Fibroblast of lung (primary cell): ENCODE results near the gene NEDD4. TPM values are rescaled to one million over a fixed set of nuclear protein-coding genes. Genes with fewer than 3 reads are reported as not detected.

Experiments
- DNase-seq, 2 donors: peaks; one replicate each; pipeline versions ENCODE4 v3.0.0 to v3.0.0-alpha.2; 2010; ENCODE audit warnings: low read depth in 2 of 2
- H2AFZ ChIP-seq: 2 replicates; pipeline ENCODE4 v1.5.1; 2012; ENCODE audit warnings: low read length, control low read depth, inconsistent platforms
- H3K27ac ChIP-seq: 2 replicates; pipeline ENCODE4 v1.5.1; 2011; ENCODE audit warnings: low read length, control low read depth; ENCODE audit not compliant: insufficient read depth
- H3K27me3 ChIP-seq: 2 replicates; pipeline ENCODE4 v1.5.1; 2011; ENCODE audit warnings: mild to moderate bottlenecking, low read length; ENCODE audit not compliant: control insufficient read depth, insufficient read depth
- H3K36me3 ChIP-seq: 2 replicates; pipeline ENCODE4 v1.5.1; 2011; ENCODE audit warnings: low read length; ENCODE audit not compliant: control insufficient read depth, insufficient read depth
- H3K4me1 ChIP-seq: 2 replicates; pipeline ENCODE4 v1.5.1; 2011; ENCODE audit warnings: low read length; ENCODE audit not compliant: control insufficient read depth, insufficient read depth; ENCODE audit errors: extremely low read depth
- H3K4me2 ChIP-seq: 2 replicates; pipeline ENCODE4 v1.5.1; 2011; ENCODE audit warnings: low read length, control low read depth; ENCODE audit not compliant: insufficient read depth; ENCODE audit errors: extremely low read depth
- H3K4me3 ChIP-seq, 4 experiments: fragments of 200-600 bp in 1 of 4; sonication (generic) in 1 of 4; replicated peaks in 1 of 4; 2 replicates each; pipeline ENCODE4 v1.5.1; 2011 to 2016; ENCODE audit warnings: low read length in 4 of 4, low read depth in 3 of 4, mild to moderate bottlenecking in 3 of 4, control low read depth in 2 of 4, inconsistent platforms in 1 of 4, mixed read lengths in 1 of 4; ENCODE audit not compliant: insufficient read depth in 1 of 4; ENCODE audit errors: control extremely low read depth in 1 of 4
- H3K79me2 ChIP-seq: 2 replicates; pipeline ENCODE4 v1.5.1; 2012; ENCODE audit warnings: mild to moderate bottlenecking, low read length, inconsistent platforms; ENCODE audit not compliant: control insufficient read depth, insufficient read depth
- H3K9ac ChIP-seq: 2 replicates; pipeline ENCODE4 v1.5.1; 2011; ENCODE audit warnings: mild to moderate bottlenecking, low read length, control low read depth; ENCODE audit not compliant: insufficient read depth
- H3K9me3 ChIP-seq: 2 replicates; pipeline ENCODE4 v1.5.1; 2012; ENCODE audit warnings: low read depth, low read length; ENCODE audit not compliant: control insufficient read depth, insufficient read depth
- H4K20me1 ChIP-seq: 2 replicates; pipeline ENCODE4 v1.5.1; 2011; ENCODE audit warnings: low read length; ENCODE audit not compliant: control insufficient read depth, insufficient read depth; ENCODE audit errors: extremely low read depth
- EZH2 ChIP-seq: IDR thresholded peaks from 2 replicates; pipeline ENCODE4 v1.5.1; 2012; ENCODE audit warnings: low read length, control low read depth, mild to moderate bottlenecking; ENCODE audit errors: missing control alignments
- polyA plus RNA-seq, 2 donors: library from polyadenylated mRNA; depleted of rRNA in 1 of 2; stranded (reverse) in 1 of 2; unstranded in 1 of 2; fragments of >200 nt; gene quantifications; 2 replicates each; pipeline ENCODE4 v1.2.1, GENCODE V29; 2011 to 2012; ENCODE audit warnings: missing spikeins in 1 of 2
- total RNA-seq: library from RNA; depleted of rRNA; stranded (reverse); fragments of >200 nt; gene quantifications from 2 replicates; pipeline ENCODE4 v1.2.1, GENCODE V29; 2014
- TF ChIP-seq, protein P1 (sequence below), 2 donors: IDR thresholded peaks in 1 of 2; conservative IDR thresholded peaks in 1 of 2; 1 replicate in 1 of 2; 2 replicates in 1 of 2; pipeline ENCODE4 v1.5.1; 2011 to 2012; ENCODE audit warnings: low read length in 2 of 2, control low read depth in 1 of 2, inconsistent platforms in 1 of 2, low read depth in 1 of 2, mild to moderate bottlenecking in 1 of 2

Gene NEDD4
- total and polyA plus RNA-seq, 2 donors (not counting 1 experiment from before 2014, with no cell fraction given) = 21.6 to 30.9 TPM

DNA sequence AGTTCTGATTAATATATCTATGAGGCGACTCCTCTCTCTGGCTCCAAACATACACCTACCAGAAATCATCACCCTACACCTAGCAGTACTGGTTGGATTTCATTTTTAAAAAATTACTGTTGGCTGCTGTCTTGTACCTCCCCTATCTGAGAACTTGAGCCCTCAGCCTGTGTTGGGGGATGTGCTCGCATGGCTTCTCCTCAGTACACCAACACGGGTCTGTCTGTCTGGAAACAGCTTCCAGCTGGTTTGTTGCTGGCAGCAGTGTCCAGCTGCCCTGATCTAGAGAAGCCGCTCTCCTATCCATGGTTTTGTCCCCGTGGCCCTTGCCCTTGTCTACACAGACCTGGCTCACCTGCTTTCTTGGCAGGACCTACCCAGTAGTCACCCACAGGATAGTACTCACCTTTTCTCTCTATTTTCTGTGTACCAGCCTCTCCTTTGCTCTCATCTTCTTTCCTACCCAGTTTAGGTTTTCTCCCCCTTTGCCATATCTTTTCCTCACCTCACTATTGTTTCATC, 43.2 kb upstream of the NEDD4 start:
- Histone ChIP-seq H3K4me3 (no peak overlapping the region), H3K4me1 (peaks cover 10% of the 10 kb centered on the region), H3K4me2 (no peak overlapping the region), H2AFZ (no peak overlapping the region), H3K27me3 (no peaks in the 10 kb centered on the region), H3K9ac (no peak overlapping the region), H3K36me3 (no peaks in the 10 kb centered on the region), H3K9me3 (no peaks in the 10 kb centered on the region), H3K27ac (no peak overlapping the region), H4K20me1 (no peaks in the 10 kb centered on the region), H3K79me2 (no peaks in the 10 kb centered on the region)
- no peak for DNase-seq
- TF ChIP-seq, protein P1, sequence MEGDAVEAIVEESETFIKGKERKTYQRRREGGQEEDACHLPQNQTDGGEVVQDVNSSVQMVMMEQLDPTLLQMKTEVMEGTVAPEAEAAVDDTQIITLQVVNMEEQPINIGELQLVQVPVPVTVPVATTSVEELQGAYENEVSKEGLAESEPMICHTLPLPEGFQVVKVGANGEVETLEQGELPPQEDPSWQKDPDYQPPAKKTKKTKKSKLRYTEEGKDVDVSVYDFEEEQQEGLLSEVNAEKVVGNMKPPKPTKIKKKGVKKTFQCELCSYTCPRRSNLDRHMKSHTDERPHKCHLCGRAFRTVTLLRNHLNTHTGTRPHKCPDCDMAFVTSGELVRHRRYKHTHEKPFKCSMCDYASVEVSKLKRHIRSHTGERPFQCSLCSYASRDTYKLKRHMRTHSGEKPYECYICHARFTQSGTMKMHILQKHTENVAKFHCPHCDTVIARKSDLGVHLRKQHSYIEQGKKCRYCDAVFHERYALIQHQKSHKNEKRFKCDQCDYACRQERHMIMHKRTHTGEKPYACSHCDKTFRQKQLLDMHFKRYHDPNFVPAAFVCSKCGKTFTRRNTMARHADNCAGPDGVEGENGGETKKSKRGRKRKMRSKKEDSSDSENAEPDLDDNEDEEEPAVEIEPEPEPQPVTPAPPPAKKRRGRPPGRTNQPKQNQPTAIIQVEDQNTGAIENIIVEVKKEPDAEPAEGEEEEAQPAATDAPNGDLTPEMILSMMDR (conservative IDR thresholded peaks at IDR 0.05 in 1 of 2, IDR thresholded peaks at IDR 0.05 in 1 of 2; ENCODE audit: low read depth in 1 of 2, low read length in 2 of 2) = no peak
- no peak for TF ChIP-seq EZH2

DNA sequence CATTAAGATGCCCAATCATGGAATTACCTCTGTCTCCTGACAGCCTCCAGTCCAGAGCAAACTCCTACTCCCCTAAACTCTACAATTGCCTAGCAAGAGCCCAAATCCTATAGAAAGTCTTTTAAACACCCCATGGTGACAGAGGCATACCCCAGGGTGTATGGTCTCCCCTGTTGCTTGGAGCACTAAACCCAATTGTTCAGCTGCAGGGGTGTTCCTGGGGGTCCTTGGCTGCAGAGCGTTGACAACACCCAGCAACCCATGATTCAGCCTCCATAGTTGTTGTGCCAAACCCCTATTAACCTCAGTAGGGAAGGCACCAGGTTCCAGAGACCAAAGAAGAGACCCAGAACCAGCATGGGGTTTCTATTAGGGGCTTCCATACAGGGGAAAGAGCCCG, 41.8 kb upstream of the NEDD4 start:
- H3K36me3 ChIP-seq = no peaks in the 10 kb centered on the region
- no peak overlapping the region for H3K4me2 ChIP-seq
- H3K79me2 ChIP-seq = no peaks in the 10 kb centered on the region
- H3K9me3 ChIP-seq = no peaks in the 10 kb centered on the region
- H3K27me3 ChIP-seq = no peaks in the 10 kb centered on the region
- no peak overlapping the region for H2AFZ ChIP-seq
- H3K27ac ChIP-seq = no peak overlapping the region
- no peak overlapping the region for H3K4me3 ChIP-seq
- TF ChIP-seq, protein P1 (conservative IDR thresholded peaks at IDR 0.05 in 1 of 2, IDR thresholded peaks at IDR 0.05 in 1 of 2; ENCODE audit: low read depth in 1 of 2, low read length in 2 of 2) = no peak
- TF ChIP-seq EZH2 = no peak
- no peak overlapping the region for H3K9ac ChIP-seq
- no peaks in the 10 kb centered on the region for H4K20me1 ChIP-seq
- DNase-seq = no peak
- peaks cover 6% of the 10 kb centered on the region for H3K4me1 ChIP-seq

DNA sequence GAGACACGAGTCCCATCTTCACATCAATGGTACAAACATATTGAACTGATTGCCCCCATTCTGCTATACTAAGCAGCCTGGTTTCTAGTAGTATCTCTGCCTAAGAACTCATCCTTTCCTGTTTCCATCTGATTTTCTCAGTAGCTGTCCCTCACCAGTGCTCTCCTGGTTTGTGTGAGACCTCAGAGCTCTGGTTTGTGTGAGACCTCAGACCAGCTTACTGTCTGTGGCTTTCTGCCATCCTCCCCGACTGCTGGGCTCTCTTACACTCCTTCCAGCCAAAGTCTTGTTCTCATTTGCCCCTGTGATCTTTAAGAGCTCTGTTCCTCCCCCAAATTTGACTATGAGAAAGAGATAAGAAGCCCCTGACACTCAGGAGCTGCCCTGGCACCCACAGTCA, 41.1 kb upstream of the NEDD4 start:
- no peaks in the 10 kb centered on the region for H3K79me2 ChIP-seq
- no peak overlapping the region for H3K9ac ChIP-seq
- no peaks in the 10 kb centered on the region for H3K36me3 ChIP-seq
- H3K4me1 ChIP-seq = peaks cover under 1% of the 10 kb centered on the region
- H3K27ac ChIP-seq = no peak overlapping the region
- H2AFZ ChIP-seq = no peak overlapping the region
- TF ChIP-seq EZH2 = no peak
- TF ChIP-seq, protein P1 (conservative IDR thresholded peaks at IDR 0.05 in 1 of 2, IDR thresholded peaks at IDR 0.05 in 1 of 2; ENCODE audit: low read depth in 1 of 2, low read length in 2 of 2) = no peak
- H3K9me3 ChIP-seq = no peaks in the 10 kb centered on the region
- no peak for DNase-seq
- H3K4me3 ChIP-seq = no peak overlapping the region
- H3K4me2 ChIP-seq = no peak overlapping the region
- H3K27me3 ChIP-seq = no peaks in the 10 kb centered on the region
- no peaks in the 10 kb centered on the region for H4K20me1 ChIP-seq
